ENCODE measurements around the gene PRSS33. TPM values are rescaled to one million over a fixed set of nuclear protein-coding genes. Genes with fewer than 3 reads are reported as not detected.

The PRSS33 gene
- total and polyA plus RNA-seq, 8 donors: not detected

GRCh38 chr16:2756288-2757015 is 30.9 kb downstream of the PRSS33 start:
- TF ChIP-seq POLR2A (IDR thresholded peaks at IDR 0.05) (no peak), EP300 (IDR thresholded peaks at IDR 0.05) (no peak), CTCF (IDR thresholded peaks at IDR 0.05) (no peak), POLR2AphosphoS5 (IDR thresholded peaks at IDR 0.05) (no peak)
- Histone ChIP-seq H3K27me3 (no peaks in the 10 kb centered on the region), H3K36me3 (peaks cover 43 to 55% (median 49%) of the 10 kb centered on the region in 4 donors), H3K27ac (no peak overlapping the region), H3K4me1 (peaks cover 34 to 69% (median 54%) of the 10 kb centered on the region in 4 donors), H3K9me3 (no peaks in the 10 kb centered on the region), H3K4me3 (peak overlapping the region in 1 of 4 donors; percentile 96)
- DNase-seq: no peak
- 83 to 88% (median 84%) methylated on average over 18 to 30 of the region's 30 CpGs for WGBS, 5 donors
- intact Hi-C loops (cut with DNase I; ENCODE audit: low total_unique reads): no loop called here

- DNase-seq: no peak
- no peaks in the 10 kb centered on the region for H3K9me3 ChIP-seq
- no peaks in the 10 kb centered on the region for H3K27me3 ChIP-seq
- H3K36me3 ChIP-seq: peaks cover 30 to 42% (median 36%) of the 10 kb centered on the region in 4 donors
- 9 to 22% (median 14%) methylated on average over 3 of the region's 3 CpGs for WGBS, 5 donors
- peak overlapping the region; percentile 79 to 96 (median 90) for H3K4me3 ChIP-seq
- H3K4me1 ChIP-seq: peaks cover 36 to 77% (median 58%) of the 10 kb centered on the region in 4 donors
- peak overlapping the region in 1 of 5 donors; percentile 100 for H3K27ac ChIP-seq
- no peak for TF ChIP-seq POLR2A (IDR thresholded peaks at IDR 0.05)
- TF ChIP-seq EP300 (IDR thresholded peaks at IDR 0.05): no peak
- no peak for TF ChIP-seq POLR2AphosphoS5 (IDR thresholded peaks at IDR 0.05)
- TF ChIP-seq CTCF (IDR thresholded peaks at IDR 0.05): no peak
- intact Hi-C loops (cut with DNase I; ENCODE audit: low total_unique reads): no loop called here
These were observed 32.2 kb downstream of the PRSS33 start for GRCh38 chr16:2755158-2755557.

- H3K4me1 ChIP-seq: peaks cover 36 to 66% (median 56%) of the 10 kb centered on the region in 4 donors
- DNase-seq: peak in 1 of 2 donors; percentile 49
- peak overlapping the region; percentile 79 to 96 (median 90) for H3K4me3 ChIP-seq
- H3K36me3 ChIP-seq: peaks cover 16 to 28% (median 21%) of the 10 kb centered on the region in 4 donors
- H3K27ac ChIP-seq: peak overlapping the region in 4 of 5 donors; percentile 98 to 100 (median 100)
- intact Hi-C loops (cut with DNase I; ENCODE audit: low total_unique reads): no loop called here
- H3K27me3 ChIP-seq: no peaks in the 10 kb centered on the region
- 0 to 5% (median 1%) methylated on average over 7 of the region's 7 CpGs for WGBS, 5 donors
- H3K9me3 ChIP-seq: no peaks in the 10 kb centered on the region
- no peak for TF ChIP-seq POLR2AphosphoS5 (IDR thresholded peaks at IDR 0.05)
These were observed 33.7 kb downstream of the PRSS33 start for GRCh38 chr16:2753733-2754020.

- H3K27ac ChIP-seq: peak overlapping the region; percentile 98 to 100 (median 100)
- 0 to 1% (median 1%) methylated on average over 50 to 79 of the region's 82 CpGs for whole genome bisulfite sequencing, 5 donors
- H3K4me1 ChIP-seq: peaks cover 36 to 60% (median 53%) of the 10 kb centered on the region in 4 donors
- intact Hi-C loops (cut with DNase I; ENCODE audit: low total_unique reads): no loop called here
- peak; percentile 86 to 96 for DNase-seq
- H3K36me3 ChIP-seq: peaks cover 10 to 22% (median 16%) of the 10 kb centered on the region in 4 donors
- H3K9me3 ChIP-seq: no peaks in the 10 kb centered on the region
- H3K4me3 ChIP-seq: peak overlapping the region; percentile 79 to 96 (median 90)
- no peaks in the 10 kb centered on the region for H3K27me3 ChIP-seq
- TF ChIP-seq CTCF (IDR thresholded peaks at IDR 0.05) (no peak), POLR2AphosphoS5 (IDR thresholded peaks at IDR 0.05) (no peak), POLR2A (IDR thresholded peaks at IDR 0.05) (no peak), EP300 (IDR thresholded peaks at IDR 0.05) (no peak)
These were observed 34.3 kb downstream of the PRSS33 start for GRCh38 chr16:2752850-2753732.
